Epidermal melanocyte (primary cell): ENCODE results near the gene PDZRN4.

Source experiments
- DNase-seq: peaks from one replicate; pipeline ENCODE4 v3.0.0; 2011; ENCODE audit warnings: low spot score; ENCODE audit not compliant: insufficient read length

The PDZRN4 gene

GRCh38 chr12:41356181-41356580 is 168.1 kb downstream of the PDZRN4 start:
- DNase-seq: no peak

DNA sequence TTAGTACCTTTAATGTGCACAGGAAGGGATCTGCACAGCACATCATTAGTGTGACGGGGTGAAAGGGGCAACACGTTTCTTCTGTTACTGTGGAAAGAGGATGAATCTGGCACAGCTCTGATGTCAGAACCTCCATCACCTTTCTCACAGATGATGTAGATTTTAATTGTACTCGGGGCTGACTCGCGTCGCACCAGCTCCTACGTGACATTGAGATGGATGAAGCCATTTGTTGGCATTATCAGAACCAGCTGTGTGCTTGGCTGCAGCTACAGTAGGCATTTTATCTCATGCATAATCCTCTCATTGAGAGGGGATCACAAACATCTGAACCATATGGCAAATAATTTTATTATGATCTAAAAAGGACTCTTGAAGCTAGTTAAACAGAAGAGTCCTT is 173.6 kb downstream of the PDZRN4 start:
- no peak for DNase-seq

- DNase-seq: no peak
Observed at GRCh38 chr12:41362510-41362909, 174.4 kb downstream of the PDZRN4 start.

DNA sequence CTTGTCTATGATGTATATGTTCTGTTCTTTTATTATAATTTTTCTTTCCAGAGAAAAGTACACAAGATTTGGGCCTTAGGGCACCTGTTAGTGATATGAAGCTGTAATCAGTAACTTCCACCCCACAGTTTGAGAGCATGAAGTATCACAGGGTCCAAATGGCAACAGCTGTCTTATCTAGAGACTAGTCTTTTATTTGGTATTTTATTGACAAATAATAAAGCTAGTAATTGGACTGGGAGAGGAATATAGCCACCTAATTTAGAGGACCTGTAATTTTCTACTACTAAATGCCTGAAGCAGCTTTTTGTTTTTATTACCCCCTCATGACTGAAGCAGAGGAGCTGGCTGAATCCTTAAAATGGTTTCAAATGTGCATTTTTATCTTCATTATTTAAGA is 174.8 kb downstream of the PDZRN4 start:
- no peak for DNase-seq

- DNase-seq: no peak
Observed at GRCh38 chr12:41364211-41364610, 176.1 kb downstream of the PDZRN4 start.

DNA sequence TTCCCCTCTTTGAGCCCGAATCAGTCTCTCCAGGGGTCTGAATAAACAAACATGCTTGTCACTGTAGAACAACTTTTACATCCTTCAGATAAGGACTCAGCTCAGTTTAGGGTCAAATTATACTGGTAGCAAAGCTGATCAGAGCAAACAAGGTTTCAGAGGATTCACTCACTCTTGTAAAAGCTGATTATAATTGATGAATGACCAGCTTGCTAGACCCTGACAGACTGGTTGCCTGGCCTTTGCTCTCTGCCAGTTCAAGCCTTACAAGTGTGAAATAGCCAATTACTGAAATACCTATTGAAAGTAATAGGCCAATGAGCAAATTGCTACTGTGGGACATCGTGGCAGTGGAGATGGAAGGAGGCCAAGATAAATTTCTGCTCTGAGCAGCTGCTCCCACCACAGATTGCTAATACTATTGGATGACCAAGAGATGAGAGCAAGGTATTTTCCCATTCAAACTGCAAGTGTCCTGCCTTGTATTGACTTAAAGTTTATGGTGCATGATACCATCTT is 177.6 kb downstream of the PDZRN4 start:
- no peak for DNase-seq

DNA sequence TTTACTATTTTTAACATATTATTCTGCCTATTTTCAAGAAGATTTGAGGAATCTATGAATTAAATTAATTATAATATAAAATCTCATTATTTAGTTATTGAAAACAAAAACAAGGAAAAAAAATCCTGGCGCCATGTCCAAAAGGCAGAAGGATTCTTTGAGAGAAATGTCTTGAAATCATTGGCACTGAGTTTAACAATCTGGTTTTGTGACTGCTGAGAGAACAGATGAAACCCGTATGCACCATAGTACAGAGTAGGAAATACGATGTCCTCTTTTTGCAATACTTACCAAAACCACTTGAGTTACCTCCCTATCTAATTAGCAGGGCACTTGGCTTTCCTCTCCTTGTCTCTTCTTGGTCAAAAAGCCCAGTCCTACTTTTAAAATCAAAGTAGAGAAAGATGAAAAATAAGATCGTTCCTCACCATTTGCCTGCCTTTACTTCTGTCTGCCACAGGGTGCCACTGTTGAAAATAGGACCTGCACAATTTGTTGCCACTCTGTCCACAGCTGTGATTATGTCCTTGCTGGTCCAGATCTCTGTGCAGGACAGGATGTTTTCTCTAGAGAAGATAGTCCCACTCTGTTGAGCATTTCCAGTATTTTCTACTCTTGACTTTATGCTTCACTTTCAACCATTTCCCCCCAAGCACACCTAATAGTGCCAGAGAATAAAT is 179.7 kb downstream of the PDZRN4 start:
- DNase-seq: no peak

- DNase-seq: no peak
Observed at GRCh38 chr12:41380878-41381277, 192.8 kb downstream of the PDZRN4 start.

DNA sequence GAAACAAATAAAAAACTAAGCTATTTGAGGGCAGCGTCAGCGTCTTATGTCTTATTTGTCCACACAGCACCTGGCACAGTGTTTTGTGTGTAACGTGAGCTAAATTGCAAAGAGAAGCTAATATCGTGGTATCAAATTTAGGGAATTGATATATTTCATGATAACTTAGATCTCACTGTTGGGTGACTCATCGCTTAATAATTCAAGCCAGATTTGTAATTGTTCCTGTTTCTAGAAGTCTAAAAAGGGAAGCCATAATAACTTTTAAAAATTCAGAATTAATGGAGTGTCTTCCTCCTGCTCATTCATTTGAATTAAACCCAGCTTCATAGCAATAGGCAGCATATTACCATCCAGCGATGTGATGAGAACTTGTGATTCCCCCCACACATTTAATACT is 214.7 kb downstream of the PDZRN4 start:
- no peak for DNase-seq

GRCh38 chr12:41407232-41407799 is 219.2 kb downstream of the PDZRN4 start:
- DNase-seq: no peak

DNA sequence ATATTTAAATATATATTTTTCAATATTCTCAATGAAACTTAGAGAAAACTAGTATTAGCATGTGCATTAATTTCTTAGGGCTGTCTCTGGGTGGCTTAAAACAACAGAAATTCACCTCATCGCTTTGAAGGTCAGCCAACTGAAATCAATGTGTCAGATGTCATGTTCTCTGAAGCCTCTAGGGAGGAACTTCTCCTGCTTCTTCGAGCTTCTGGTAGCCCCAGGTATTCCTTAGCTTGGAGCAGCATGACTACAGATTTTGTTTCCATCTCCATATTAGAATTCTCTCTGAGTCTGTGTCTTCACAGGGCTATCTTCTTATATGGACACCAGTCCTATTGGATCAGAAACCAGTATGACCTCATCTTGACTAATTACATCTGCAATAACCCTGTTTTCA is 221.5 kb downstream of the PDZRN4 start:
- no peak for DNase-seq

GRCh38 chr12:41418586-41418985 is 230.5 kb downstream of the PDZRN4 start:
- no peak for DNase-seq

DNA sequence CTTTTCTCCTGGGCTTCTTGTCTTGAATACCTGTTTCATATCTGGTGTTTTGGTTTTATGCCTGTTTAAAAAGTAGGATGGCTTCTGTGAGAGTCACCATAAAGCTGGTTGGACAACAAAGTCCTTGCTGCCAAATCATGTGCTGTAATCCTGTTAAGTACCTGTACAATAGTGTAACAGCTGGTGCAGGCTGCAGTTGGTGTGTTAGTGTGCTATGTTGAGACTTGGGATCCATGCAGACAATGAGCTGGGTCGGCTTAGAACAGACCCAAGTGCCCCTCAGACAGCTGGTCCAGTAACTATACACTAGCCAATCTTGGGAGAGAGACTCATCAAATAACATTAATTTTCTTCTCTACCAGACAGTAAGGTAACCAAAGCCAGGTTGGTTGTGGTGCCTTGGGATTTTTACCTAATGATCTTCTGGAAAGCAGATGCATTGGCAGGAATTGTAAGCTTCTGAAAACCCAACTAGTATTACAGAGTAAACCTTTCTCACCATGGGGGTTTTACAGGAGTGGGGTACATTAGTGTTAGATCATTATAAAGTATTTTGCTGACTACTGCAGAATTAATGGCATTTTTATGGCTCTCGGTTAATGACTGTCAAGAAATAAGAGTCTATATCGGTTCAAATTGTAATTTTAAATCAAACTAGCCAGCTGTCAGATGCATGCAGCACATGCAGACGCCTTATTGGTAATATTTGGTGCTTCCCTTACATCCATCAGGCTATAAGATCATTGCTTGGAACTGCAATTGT is 231.2 kb downstream of the PDZRN4 start:
- no peak for DNase-seq

DNA sequence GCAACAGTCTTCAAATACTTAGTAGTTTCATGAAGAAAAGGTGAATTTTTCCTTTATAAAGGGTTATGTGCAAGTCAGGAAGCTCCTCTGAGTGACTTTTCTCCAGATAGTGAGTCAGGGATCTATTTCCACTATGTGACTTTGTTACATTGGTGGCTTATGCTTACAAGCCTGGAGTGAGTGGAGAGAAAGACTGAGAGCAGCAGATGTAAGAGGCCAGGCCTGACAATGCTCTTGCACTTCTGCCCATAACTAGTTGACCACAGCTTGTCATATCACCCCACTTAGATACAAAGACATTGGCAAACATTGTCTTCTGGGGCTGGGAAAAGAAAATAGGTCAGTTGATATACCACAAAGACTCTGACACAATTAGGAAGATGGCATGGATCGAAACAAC is 236.5 kb downstream of the PDZRN4 start:
- no peak for DNase-seq

- DNase-seq: no peak
Observed at GRCh38 chr12:41433460-41433859, 245.3 kb downstream of the PDZRN4 start.

DNA sequence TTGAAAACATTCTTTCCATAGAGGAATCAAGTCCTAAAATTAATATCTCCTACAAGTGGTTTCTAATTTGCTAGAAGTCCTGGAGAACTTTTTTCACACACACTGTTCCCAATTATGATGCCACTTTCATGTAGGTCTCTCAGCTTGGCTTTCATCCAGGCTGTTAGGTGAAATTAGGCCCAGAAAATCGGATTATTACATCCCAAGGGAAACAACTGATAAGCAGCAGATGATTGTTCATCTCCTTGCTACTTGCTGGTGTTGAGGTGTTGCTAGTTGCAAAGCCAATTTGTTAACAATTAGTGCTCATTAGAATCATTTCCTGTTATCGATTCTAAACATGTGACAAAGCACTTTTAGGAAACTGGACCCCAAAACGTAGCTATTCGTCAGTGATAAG is 248.0 kb downstream of the PDZRN4 start:
- no peak for DNase-seq

DNA sequence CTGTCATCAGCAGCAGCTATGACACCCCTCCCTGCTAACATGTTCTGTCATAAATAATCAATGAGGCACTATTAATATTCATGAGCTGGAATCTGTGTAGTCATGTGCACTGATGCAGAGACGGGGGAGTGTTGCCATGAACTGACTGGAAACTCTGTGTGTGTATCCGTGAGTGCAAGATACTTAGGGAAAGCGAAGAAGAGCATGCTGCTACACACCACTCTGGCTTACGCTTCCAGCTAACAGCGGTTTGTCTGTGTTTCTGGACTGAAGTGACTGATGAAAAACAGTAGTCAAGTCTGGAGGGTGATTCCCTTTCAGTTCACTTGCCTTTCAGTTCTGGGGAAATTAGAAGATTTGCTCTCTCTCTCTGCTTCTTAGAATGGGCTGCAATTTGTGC is 249.4 kb downstream of the PDZRN4 start:
- no peak for DNase-seq

DNA sequence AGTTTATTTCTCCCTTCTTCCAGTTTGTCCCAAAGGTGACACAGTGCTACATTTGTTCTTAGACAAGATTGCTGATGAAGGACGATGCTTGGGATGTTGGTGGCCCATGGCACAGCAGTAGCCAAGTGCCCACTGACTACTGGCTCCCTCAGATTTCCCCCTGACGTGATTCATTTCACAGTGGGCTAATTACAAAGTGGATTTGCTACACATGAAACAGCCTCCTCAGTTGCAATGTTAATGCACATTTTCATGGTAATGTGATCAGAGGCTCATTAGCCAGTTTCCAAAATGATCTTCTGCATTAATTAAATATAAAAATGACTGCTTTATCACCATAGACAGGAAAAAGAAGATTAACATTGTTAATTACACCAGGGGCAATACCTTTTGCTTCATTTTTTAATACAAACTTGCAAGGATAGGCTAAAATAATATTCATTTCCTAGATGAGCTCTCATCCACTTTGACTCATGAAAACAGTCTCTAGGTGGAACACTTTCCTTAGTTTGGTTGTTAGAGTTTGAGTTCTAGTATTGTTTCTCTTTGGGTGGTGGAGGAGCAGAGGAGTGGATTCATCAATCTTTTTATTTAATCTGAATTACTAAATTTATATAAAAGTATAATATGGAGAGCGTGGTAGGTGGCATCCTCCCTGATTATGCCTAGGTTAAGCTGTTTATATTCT is 250.9 kb downstream of the PDZRN4 start:
- DNase-seq: no peak

DNA sequence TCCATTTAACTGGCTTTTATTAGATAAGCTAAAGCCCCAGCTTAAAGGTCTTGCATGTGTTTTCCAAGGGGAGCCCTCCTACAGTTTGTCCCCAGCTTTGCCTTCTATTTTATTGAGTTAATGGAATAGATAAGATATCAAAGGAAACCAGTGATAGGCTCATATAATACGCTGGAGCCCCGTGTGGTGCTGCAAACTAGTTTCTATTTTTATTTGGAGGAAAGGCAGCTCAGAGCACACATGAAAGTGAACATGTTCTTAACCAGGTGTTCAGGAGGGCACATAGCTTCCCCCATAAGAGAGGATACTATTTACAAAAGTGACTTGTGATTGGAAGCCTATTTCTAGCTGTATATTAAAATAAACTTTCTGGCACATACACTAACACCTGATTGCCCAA is 251.7 kb downstream of the PDZRN4 start:
- no peak for DNase-seq

GRCh38 chr12:41441180-41441579 is 253.1 kb downstream of the PDZRN4 start:
- no peak for DNase-seq

DNA sequence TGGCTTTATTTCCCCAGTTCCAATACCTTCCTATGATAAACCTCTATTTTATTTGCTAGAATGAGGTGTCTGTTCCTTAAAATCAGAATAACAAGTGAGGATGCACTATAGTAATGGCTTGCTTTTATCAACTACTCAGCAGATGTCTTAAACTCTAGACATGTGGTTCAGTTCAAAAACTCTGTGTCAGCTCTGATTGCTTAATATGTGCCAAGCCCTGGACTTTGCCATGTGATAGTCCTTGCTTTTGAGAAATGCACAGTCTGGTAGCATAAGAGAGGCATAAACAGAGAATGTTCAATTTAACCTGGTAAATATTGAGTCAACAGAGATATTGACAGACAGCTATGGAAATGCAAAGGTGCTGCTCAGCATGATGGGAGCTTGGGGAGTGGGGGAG is 254.8 kb downstream of the PDZRN4 start:
- no peak for DNase-seq

- DNase-seq: no peak
Observed at GRCh38 chr12:41443690-41444089, 255.6 kb downstream of the PDZRN4 start.
